Measurements from ENCODE around the gene CLDN20.
"Not testable (repeated sequence)": the region's sequence is repeated elsewhere in the genome, so short reads cannot be mapped to it uniquely, and the experiment has no call there.

The CLDN20 gene

DNA sequence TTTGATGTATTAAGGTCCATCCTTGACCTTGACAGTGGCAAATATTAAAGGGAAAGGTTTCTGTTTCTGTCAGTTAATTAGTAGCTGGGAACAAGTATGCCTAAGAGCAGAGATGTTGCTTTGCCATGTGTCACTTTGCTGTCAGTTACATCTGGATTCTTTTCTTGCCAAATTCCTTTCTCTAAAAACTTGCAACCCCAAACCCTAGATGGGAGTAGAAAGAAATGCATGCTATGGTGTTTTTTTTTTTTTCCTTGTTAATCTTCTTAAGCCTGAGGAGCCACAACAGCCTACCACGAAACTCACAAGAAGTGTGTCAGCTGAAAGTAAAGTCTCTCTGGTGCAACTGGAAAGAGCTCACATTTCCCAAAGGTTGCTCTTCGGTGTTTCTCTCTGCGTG lies 18.0 kb upstream of the CLDN20 start:
- DNase-seq = no peak

GRCh38 chr6:155246825-155247224 lies 17.0 kb upstream of the CLDN20 start:
- DNase-seq = no peak

- no peak for DNase-seq
Observed at GRCh38 chr6:155247618-155248007, 16.2 kb upstream of the CLDN20 start.

- peak; percentile 73 for DNase-seq
Observed at GRCh38 chr6:155248008-155249001, 15.5 kb upstream of the CLDN20 start.

GRCh38 chr6:155250701-155251381 lies 13.0 kb upstream of the CLDN20 start:
- DNase-seq = no peak

DNA sequence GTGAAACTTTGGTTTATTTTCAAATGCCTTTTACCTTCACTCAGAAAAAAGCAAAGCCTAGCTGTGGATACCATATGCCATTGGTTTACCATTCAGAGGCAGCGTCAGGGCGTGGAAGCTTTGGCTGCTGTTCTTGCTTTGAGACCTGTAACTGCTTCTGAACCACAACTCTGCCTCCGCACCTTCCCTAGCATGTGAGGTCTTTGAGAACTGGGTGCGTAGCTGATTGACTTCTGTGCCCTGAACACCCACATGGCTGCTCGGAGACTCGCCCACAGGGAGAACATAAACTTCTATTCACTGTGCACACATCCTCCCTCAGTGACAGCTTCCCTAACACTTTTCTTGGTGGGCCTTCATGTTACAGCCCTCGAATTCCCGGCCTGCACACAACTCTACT lies 11.2 kb upstream of the CLDN20 start:
- DNase-seq = no peak

DNA sequence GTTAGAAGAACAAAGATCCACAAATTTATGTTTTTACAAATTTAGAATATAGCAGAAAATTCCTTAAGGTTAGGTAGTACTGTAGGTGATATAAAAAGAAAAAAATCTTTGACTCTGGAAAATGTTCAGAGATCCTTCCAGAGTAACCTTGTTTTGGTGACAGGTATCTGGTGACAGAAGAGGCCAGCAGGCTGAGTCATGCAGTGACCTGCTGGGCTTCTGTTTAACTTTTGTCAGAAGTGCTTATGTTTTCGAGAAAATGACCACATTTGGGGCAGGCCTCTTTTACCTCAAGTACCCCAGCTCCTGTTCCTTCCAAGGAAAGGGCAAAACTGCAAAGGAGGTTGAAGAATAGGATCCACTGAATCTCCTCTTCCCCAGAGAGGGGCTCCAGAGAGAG lies 10.5 kb upstream of the CLDN20 start:
- no peak for DNase-seq

DNA sequence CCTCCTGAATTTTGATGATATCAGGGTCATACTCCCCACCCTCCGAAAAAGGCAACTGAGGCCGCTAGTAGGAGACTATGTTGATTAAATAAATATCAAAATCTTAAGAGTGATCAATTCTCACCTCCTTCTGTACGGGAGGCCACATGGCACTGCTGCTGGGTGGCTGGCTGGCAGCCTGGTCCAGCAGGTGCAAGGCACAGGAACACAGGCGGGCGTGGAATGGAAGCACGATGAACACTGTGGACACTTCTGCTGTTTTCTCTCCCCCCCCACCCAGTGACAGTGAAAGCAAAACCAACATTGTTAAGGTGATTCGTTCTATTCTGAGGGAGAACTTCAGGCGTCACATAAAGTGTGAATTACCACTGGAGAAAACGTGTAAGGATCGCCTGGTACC lies 9.7 kb upstream of the CLDN20 start:
- DNase-seq = no peak

GRCh38 chr6:155256122-155256795 lies 7.6 kb upstream of the CLDN20 start:
- no peak for DNase-seq

DNA sequence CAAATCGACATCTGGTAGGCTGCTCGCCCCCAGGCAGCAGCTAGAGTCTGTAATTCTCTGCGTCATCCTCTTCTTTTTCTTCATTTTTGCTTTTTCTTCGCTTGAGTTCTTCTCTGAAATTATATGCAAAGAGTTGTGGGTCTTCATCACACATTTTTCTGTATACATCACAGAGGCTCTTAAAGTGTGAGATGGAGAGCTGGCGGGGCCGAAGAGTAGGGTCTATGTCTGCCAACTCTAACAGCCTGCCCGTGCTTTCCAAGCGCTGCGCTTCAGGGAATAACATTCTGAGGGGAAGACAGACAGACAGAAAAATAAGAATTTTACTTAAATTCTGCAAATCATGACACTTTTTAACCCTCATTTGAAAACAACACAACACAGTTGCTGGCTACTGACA lies 6.0 kb upstream of the CLDN20 start:
- DNase-seq = no peak

- no peak for DNase-seq
Observed at GRCh38 chr6:155259204-155259603, 4.6 kb upstream of the CLDN20 start.

GRCh38 chr6:155259897-155260296 lies 3.9 kb upstream of the CLDN20 start:
- no peak for DNase-seq

DNA sequence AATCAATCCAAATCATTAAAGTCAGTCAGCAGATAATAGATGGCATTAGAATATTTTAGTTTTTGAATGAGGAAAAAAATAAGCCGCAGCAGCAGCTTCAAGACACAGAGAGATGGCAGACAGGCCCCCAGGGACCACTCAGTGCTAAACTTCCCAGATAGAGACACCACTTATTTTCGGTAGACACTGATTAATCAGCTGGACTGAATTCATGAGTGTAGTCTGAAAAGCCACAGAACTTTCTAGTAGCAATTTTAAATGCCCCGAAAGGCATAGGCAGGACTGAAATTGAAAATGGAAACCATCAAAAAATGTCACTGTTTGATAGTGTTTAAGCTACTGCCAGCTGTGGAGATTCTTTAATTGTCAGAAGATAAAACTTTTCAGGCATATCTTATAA lies 3.1 kb upstream of the CLDN20 start:
- no peak for DNase-seq

- DNase-seq = no peak
Observed at GRCh38 chr6:155261111-155261900, 2.5 kb upstream of the CLDN20 start.

GRCh38 chr6:155262655-155263054 lies 1.2 kb upstream of the CLDN20 start:
- DNase-seq = no peak

- DNase-seq = no peak
Observed at GRCh38 chr6:155264693-155265320, 994 bp downstream of the CLDN20 start.

GRCh38 chr6:155265843-155266535 lies 2.2 kb downstream of the CLDN20 start:
- DNase-seq = no peak

DNA sequence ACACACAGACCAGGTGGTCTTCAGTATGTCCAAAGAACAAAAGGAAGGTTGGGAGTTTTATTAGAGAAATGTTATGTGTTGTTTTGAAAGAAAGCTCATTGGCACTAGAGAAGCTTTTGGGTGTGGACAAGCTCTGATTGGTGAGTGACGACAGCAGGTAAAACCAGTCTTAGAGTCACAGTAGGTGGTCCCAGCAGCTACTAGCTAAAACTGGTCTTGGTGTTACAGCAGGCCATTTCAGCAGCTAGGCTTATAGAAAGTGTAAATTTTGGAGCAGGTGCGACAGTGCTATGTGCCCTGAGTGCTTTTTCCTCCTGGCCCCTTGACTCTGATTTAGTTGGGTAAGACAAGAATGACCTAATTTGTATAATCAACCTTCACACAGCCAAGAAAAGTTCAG lies 3.6 kb downstream of the CLDN20 start:
- no peak for DNase-seq

DNA sequence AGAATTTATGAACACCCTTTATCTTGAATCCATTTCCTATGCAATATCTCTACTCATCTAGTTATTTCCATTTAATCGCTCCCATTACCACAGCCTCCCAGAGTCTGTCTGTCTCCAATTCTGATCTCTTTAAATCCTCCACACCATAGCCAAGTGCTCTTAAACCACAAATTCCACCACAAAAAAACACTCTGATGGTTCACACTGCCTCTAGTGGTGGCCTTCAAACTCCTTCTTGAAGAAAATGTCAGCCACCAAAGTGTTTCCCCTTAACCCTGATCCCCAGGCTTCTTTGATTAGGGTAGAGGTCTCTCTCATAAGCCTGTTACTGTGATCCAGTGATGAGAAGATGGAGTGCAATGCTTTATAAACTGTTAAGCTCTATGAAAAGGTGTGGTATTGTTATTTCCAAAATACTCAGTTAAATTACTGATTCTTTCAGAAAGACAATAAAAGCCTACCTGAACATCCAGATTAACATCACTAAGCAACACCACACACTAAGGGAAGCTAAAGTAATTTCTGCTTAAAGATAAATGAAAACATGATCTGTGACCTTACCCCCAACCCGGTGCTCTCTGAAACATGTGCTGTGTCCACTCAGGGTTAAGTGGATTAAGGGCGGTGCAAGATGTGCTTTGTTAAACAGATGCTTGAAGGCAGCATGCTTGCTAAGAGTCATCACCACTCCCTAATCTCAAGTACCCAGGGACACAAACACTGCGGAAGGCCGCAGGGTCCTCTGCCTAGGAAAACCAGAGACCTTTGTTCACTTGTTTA lies 4.5 kb downstream of the CLDN20 start:
- DNase-seq = not testable (repeated sequence)

DNA sequence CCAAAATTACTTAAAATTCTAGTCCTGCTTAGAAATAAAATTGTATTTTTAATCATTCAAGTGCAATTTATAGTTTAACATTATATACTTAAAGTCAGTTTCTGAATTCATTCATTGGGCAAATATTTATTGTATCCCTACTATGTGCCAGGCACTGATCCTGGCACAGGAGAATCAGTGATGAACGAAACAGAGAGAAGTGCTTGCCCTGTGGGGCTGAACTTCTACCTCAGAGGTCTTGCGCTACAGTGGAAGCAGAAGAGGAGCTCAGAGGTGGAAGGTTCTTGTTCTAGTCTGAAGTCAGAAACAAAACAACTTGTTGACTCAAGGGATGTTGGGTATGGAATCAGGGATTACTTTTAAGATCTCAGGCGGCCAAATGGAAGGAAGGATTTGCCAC lies 6.0 kb downstream of the CLDN20 start:
- no peak for DNase-seq

DNA sequence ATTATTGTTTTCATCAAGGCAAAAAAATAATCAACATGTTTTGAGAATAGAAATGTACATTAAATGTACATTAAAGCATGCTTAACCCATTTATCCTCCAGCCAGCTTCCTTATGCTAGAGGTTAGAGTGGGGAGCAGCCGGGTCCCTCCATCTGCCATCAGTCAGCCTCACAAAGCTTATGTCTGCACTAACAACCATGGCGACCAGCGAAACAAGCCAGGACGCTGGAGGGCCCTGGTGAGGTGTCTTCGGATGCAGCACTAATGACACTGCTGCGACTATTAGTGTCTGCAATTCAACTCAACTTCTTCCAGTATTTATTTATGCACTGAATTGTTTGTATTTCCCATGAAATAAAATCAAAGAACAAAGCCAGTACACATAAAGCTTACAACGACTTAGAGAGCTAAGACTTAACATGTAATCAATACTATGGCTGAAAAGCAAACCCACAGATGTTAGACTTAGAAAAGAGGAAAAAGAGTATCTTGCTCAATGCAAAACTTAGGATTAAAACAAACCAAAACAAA lies 6.8 kb downstream of the CLDN20 start:
- DNase-seq = no peak
